GM12878 (cell line): ENCODE measurements around the gene RBM4B. TPM values are rescaled to one million over a fixed set of nuclear protein-coding genes. Genes with fewer than 3 reads are reported as not detected.

Source experiments
- ATAC-seq: fragments of 200-7000 bp; cut with Tn5 transposase; 3 replicates; pipeline ENCODE4 v1.9.1; 2020; ENCODE audit warnings: mild to moderate bottlenecking, moderate library complexity
- BruUV-seq: library from RNA; stranded (reverse); fragments of 400-500 nt; replicated peaks from 2 replicates; lab custom pipeline; 2021; lab: Mats Ljungman, UMichigan
- CTCF ChIA-PET: fragments of 300-600 bp; sonication (Branson Sonifier 250); formaldehyde crosslinking; extraction: SDS; loops from one replicate; lab custom pipeline; 2021; ENCODE audit warnings: inconsistent platforms; lab: Yijun Ruan, JAX
- POLR2A ChIA-PET: fragments of 350-600 bp; formaldehyde crosslinking; extraction: SDS; loops from one replicate; lab custom pipeline; 2021; ENCODE audit warnings: inconsistent platforms; lab: Charles Lee
- RAD21 ChIA-PET: fragments of 300-600 bp; sonication (Branson Sonifier 250); formaldehyde crosslinking; loops from one replicate; lab custom pipeline; 2023; ENCODE audit warnings: antibody characterized with exemption; ENCODE audit not compliant: unreplicated experiment; lab: Charles Lee
- SMC1A ChIA-PET: fragments of 300-600 bp; sonication (Branson Sonifier 250); formaldehyde crosslinking; loops from one replicate; lab custom pipeline; 2023; ENCODE audit not compliant: unreplicated experiment, uncharacterized antibody; lab: Charles Lee
- DNase-seq: peaks from one replicate; pipeline ENCODE4 v3.0.0-alpha.2; 2011; ENCODE audit warnings: low read depth, low spot score
- FAIRE-seq: peaks from 3 replicates; lab custom pipeline; 2011; peaks lifted over from hg19 to GRCh38; lab: Jason Lieb, UNC
- H2AFZ ChIP-seq: 2 replicates; pipeline ENCODE4 v1.6.0; 2011; ENCODE audit warnings: low read depth, low read length, control low read depth; ENCODE audit not compliant: control insufficient read depth
- H3K27ac ChIP-seq: 2 replicates; pipeline ENCODE4 v1.5.1; 2011; ENCODE audit warnings: control low read depth; ENCODE audit not compliant: control insufficient read depth, insufficient read depth
- H3K27me3 ChIP-seq, 2 experiments: replicated peaks in 1 of 2; 2 replicates each; pipeline versions ENCODE4 v1.6.0 to v1.6.1; 2011; ENCODE audit warnings: low read length in 1 of 2; ENCODE audit not compliant: control insufficient read depth in 2 of 2, insufficient read depth in 2 of 2
- H3K36me3 ChIP-seq, 2 experiments: 2 replicates each; pipeline ENCODE4 v1.5.1; 2011; ENCODE audit warnings: low read length in 1 of 2; ENCODE audit not compliant: control insufficient read depth in 2 of 2, insufficient read depth in 2 of 2
- H3K4me1 ChIP-seq: 2 replicates; pipeline ENCODE4 v1.6.1; 2011; ENCODE audit warnings: mild to moderate bottlenecking, low read length, moderate library complexity, mixed read lengths; ENCODE audit not compliant: control insufficient read depth, insufficient read depth
- H3K4me2 ChIP-seq: 2 replicates; pipeline ENCODE4 v1.6.0; 2011; ENCODE audit warnings: control low read depth; ENCODE audit not compliant: control insufficient read depth, insufficient read depth
- H3K4me3 ChIP-seq: fragments of 200-600 bp; sonication (generic); 2 replicates; pipeline ENCODE4 v1.5.1; 2016
- H3K79me2 ChIP-seq: 2 replicates; pipeline ENCODE4 v1.6.0; 2011; ENCODE audit warnings: low read length; ENCODE audit not compliant: control insufficient read depth, insufficient read depth
- H3K9ac ChIP-seq: 2 replicates; pipeline ENCODE4 v1.8.0; 2011; ENCODE audit warnings: low read length, control low read depth, mixed read lengths; ENCODE audit not compliant: control insufficient read depth, insufficient read depth
- H3K9me3 ChIP-seq: replicated peaks from 3 replicates; pipeline ENCODE4 v1.5.1; 2011; ENCODE audit warnings: mild to moderate bottlenecking, low read length; ENCODE audit not compliant: control insufficient read depth, insufficient read depth
- H4K20me1 ChIP-seq: 2 replicates; pipeline ENCODE4 v1.6.0; 2011; ENCODE audit not compliant: control insufficient read depth, insufficient read depth
- BHLHE40 ChIP-seq, 2 experiments: fragments of 450-650 bp in 1 of 2; IDR thresholded peaks; 2 replicates each; pipeline ENCODE4 v1.6.1; 2011 to 2017; ENCODE audit warnings: low read depth in 2 of 2, borderline replicate concordance in 1 of 2, improper control_type of control experiment in 1 of 2, low read length in 1 of 2, mild to moderate bottlenecking in 1 of 2
- ELK1 ChIP-seq: IDR thresholded peaks from 2 replicates; pipeline ENCODE4 v1.6.1; 2012; ENCODE audit warnings: low read depth, low read length, improper control_type of control experiment
- EZH2 ChIP-seq: IDR thresholded peaks from 2 replicates; pipeline ENCODE4 v1.6.1; 2012; ENCODE audit warnings: low read depth, mild to moderate bottlenecking, control low read depth, inconsistent platforms, low read length, borderline replicate concordance; ENCODE audit not compliant: control insufficient read depth
- GATAD2B ChIP-seq: fragments of 450-650 bp; conservative IDR thresholded peaks from 2 replicates; pipeline ENCODE4 v1.6.1; 2017; ENCODE audit warnings: low read depth, mild to moderate bottlenecking, moderate library complexity
- NR2F1 ChIP-seq: fragments of 450-650 bp; conservative IDR thresholded peaks from 2 replicates; pipeline ENCODE4 v1.6.1; 2017; ENCODE audit warnings: mild to moderate bottlenecking
- NRF1 ChIP-seq: conservative IDR thresholded peaks from 2 replicates; pipeline ENCODE4 v1.6.1; 2011; ENCODE audit warnings: mild to moderate bottlenecking, low read depth, low read length, improper control_type of control experiment
- RELA ChIP-seq: fragments of 450-650 bp; IDR thresholded peaks from 2 replicates; pipeline ENCODE4 v1.8.0; 2014; ENCODE audit warnings: borderline replicate concordance; ENCODE audit not compliant: partially characterized antibody
- RUNX3 ChIP-seq: IDR thresholded peaks from 2 replicates; pipeline ENCODE4 v1.6.1; 2012; ENCODE audit warnings: low read length, inconsistent platforms
- SMC3 ChIP-seq: IDR thresholded peaks from 2 replicates; pipeline ENCODE4 v1.6.1; 2011; ENCODE audit warnings: low read length, improper control_type of control experiment, borderline replicate concordance
- TBL1XR1 ChIP-seq: IDR thresholded peaks from 2 replicates; pipeline ENCODE4 v1.6.1; 2012; ENCODE audit warnings: low read depth, low read length, improper control_type of control experiment
- YY1 ChIP-seq: IDR thresholded peaks from 2 replicates; pipeline ENCODE4 v1.6.1; 2011; ENCODE audit warnings: low read depth, mild to moderate bottlenecking, low read length
- ZNF24 ChIP-seq: fragments of 450-650 bp; IDR thresholded peaks from 2 replicates; pipeline ENCODE4 v1.6.1; 2017; ENCODE audit warnings: antibody characterized with exemption, mild to moderate bottlenecking
- ZNF274 ChIP-seq: IDR thresholded peaks from one replicate; pipeline ENCODE4 v1.8.0; 2011; ENCODE audit not compliant: insufficient read length, insufficient read depth
- ZNF687 ChIP-seq: fragments of 450-650 bp; IDR thresholded peaks from 2 replicates; pipeline ENCODE4 v1.6.1; 2017; ENCODE audit warnings: mild to moderate bottlenecking, moderate library complexity
- WGBS: methylation state at CpG from one replicate; pipeline ENCODE4 v1.1.6; 2016; ENCODE audit warnings: low lambda C conversion rate; ENCODE audit not compliant: insufficient replicate concordance, insufficient coverage; ENCODE audit errors: missing lambda C conversion rate; 5-methylcytosine and 5-hydroxymethylcytosine counted together
- in situ Hi-C: fragments of 300-500 bp; cut with MboI; formaldehyde crosslinking; loops from 9 replicates; pipeline ENCODE4 v1.14.3; 2018; ENCODE audit warnings: mixed read lengths
- intact Hi-C: fragments of 100-400 bp; cut with micrococcal nuclease; formaldehyde crosslinking; loops from one replicate; pipeline ENCODE4 v1.14.2; 2022; ENCODE audit not compliant: unreplicated experiment
- polyA plus RNA-seq, 11 experiments: library from polyadenylated mRNA; depleted of rRNA in 4 of 11; unstranded in 6 of 11; stranded (reverse) in 5 of 11; fragments of >200 nt; fragmentation: Nextera tagmentation in 4 of 11; fragmentation: Illumina TruSeq in 1 of 11; extraction: Ambion mirVana in 4 of 11; extraction: Trizol in 1 of 11; gene quantifications; 1 replicate in 1 of 11; 2 replicates in 10 of 11; pipeline versions ENCODE4 v1.2.1 to v1.2.3, GENCODE V29; 2011 to 2016; ENCODE audit warnings: inconsistent platforms in 2 of 11, missing spikeins in 2 of 11, low read depth in 1 of 11
- total RNA-seq, 4 experiments: library from RNA; depleted of rRNA in 3 of 4; stranded (reverse); fragments of >200 nt in 3 of 4; fragmentation: Illumina TruSeq in 1 of 4; extraction: Trizol in 1 of 4; gene quantifications; 2 replicates each; pipeline versions ENCODE4 v1.2.1 to v1.2.3, GENCODE V29; 2013 to 2021
- TF ChIP-seq, protein P1 (sequence below): fragments of 450-650 bp; IDR thresholded peaks from 2 replicates; pipeline ENCODE4 v1.6.1; 2016; ENCODE audit warnings: mild to moderate bottlenecking

RBM4B gene
- total and polyA plus RNA-seq, 10 of the 15 experiments (the other 5 are each of a cell fraction or from before 2014, with no cell fraction given) = 16.1 to 37.0 (median 21.6) TPM

DNA sequence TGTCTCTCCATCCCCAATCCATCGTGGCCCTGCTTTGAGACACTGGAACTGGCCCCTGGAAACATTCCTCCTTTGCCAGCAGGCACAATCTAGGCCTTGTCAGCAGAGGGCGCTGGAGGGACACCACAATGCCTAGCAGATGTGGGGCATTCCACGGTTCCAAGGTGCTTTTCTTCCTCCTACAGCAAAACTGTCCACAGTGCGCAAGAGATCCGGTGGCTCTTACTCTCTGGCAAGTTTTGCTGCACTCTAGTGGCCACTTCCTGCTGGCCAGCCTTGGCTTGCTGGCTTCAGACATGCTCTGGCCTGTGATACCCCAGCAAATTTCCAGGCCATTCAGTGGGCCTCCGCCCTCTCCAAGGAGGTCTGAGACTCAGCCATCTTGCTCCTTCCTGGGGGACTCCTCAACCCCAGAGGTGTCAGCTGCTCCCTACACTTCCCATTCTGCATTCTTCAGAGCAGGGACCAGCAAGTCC is 17.1 kb upstream of the RBM4B start:
- Histone ChIP-seq H3K79me2 (no peaks in the 10 kb centered on the region), H3K4me3 (no peak overlapping the region), H4K20me1 (no peaks in the 10 kb centered on the region), H3K9ac (no peak overlapping the region), H3K4me2 (0 out of 2 replicates have a peak overlapping the region, but pooled peaks have one; percentile 27), H3K27me3 (no peaks in the 10 kb centered on the region; a peak in 1 of 4 replicates), H3K36me3 (no peaks in the 10 kb centered on the region), H2AFZ (peak overlapping the region; percentile 77), H3K4me1 (no peaks in the 10 kb centered on the region), H3K9me3 (no peaks in the 10 kb centered on the region), H3K27ac (no peak overlapping the region)
- SMC1A ChIA-PET = interaction anchor here (0.6 to 5.8 kb wide), 4 partner anchors 139 to 199 kb away, joined by 3 to 38 read pairs (median 6); no protein-coding TSS in a partner anchor
- peak; percentile 97 for ATAC-seq
- in situ Hi-C loops (loop anchor here (5.0 kb wide), 2 partner anchors 138 to 188 kb away; no protein-coding TSS in a partner anchor), intact Hi-C loops (loop anchor here (1.0 kb wide), 2 partner anchors 140 to 189 kb away; no protein-coding TSS in a partner anchor)
- no TSS peak for BruUV-seq
- FAIRE-seq = peak; percentile 96
- POLR2A ChIA-PET = interaction anchor here (0.6 kb wide), 2 partner anchors 115 to 161 kb away, joined by 3 to 4 read pairs; no protein-coding TSS in a partner anchor
- CTCF ChIA-PET = interaction anchor here (0.9 to 5.8 kb wide), 11 partner anchors 15 to 188 kb away, joined by 3 to 67 read pairs (median 3); partner anchors contain the start of gene RCE1
- DNase-seq = peak; percentile 58
- WGBS = 26% methylated on average over 6 of the region's 6 CpGs
- RAD21 ChIA-PET = interaction anchor here (0.6 to 3.5 kb wide), 10 partner anchors 10 to 197 kb away, joined by 3 to 24 read pairs (median 4); partner anchors contain the start of genes RBM4B and RCE1
- 0 out of 4 replicates have a peak, but pooled peaks of 1 of the 2 experiments have one; percentile 22 for TF ChIP-seq BHLHE40 (IDR thresholded peaks at IDR 0.05; ENCODE audit: borderline replicate concordance in 1 of 2, low read depth in 2 of 2, low read length in 1 of 2)
- peak; percentile 62 for TF ChIP-seq RUNX3
- TF ChIP-seq NR2F1 = peak; percentile 70
- no peak for TF ChIP-seq ZNF687
- TF ChIP-seq SMC3 = peak; percentile 99
- peak; percentile 81 for TF ChIP-seq YY1
- TF ChIP-seq RELA = peak; percentile 96
- peak; percentile 33; the same call in 1 of the 2 replicates for TF ChIP-seq TBL1XR1
- TF ChIP-seq, protein P1, sequence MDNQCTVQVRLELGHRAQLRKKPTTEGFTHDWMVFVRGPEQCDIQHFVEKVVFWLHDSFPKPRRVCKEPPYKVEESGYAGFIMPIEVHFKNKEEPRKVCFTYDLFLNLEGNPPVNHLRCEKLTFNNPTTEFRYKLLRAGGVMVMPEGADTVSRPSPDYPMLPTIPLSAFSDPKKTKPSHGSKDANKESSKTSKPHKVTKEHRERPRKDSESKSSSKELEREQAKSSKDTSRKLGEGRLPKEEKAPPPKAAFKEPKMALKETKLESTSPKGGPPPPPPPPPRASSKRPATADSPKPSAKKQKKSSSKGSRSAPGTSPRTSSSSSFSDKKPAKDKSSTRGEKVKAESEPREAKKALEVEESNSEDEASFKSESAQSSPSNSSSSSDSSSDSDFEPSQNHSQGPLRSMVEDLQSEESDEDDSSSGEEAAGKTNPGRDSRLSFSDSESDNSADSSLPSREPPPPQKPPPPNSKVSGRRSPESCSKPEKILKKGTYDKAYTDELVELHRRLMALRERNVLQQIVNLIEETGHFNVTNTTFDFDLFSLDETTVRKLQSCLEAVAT = 0 out of 2 replicates have a peak, but pooled peaks have one; percentile 36
- TF ChIP-seq GATAD2B = 0 out of 2 replicates have a peak, but pooled peaks have one; percentile 30
- no peak for TF ChIP-seq EZH2
- TF ChIP-seq ELK1 = 0 out of 2 replicates have a peak, but pooled peaks have one; percentile 49
- 0 out of 2 replicates have a peak, but pooled peaks have one; percentile 4 for TF ChIP-seq ZNF24
- no peak for TF ChIP-seq NRF1
- TF ChIP-seq ZNF274 = no peak
